GM12878 (cell line): ENCODE measurements around the gene HMCN2. TPM values are rescaled to one million over a fixed set of nuclear protein-coding genes. Genes with fewer than 3 reads are reported as not detected.

Source experiments
- ATAC-seq: fragments of 200-7000 bp; cut with Tn5 transposase; 3 replicates; pipeline ENCODE4 v1.9.1; 2020; ENCODE audit warnings: mild to moderate bottlenecking, moderate library complexity
- BruUV-seq: library from RNA; stranded (reverse); fragments of 400-500 nt; replicated peaks from 2 replicates; lab custom pipeline; 2021; lab: Mats Ljungman, UMichigan
- CTCF ChIA-PET: fragments of 300-600 bp; sonication (Branson Sonifier 250); formaldehyde crosslinking; extraction: SDS; loops from one replicate; lab custom pipeline; 2021; ENCODE audit warnings: inconsistent platforms; lab: Yijun Ruan, JAX
- POLR2A ChIA-PET: fragments of 350-600 bp; formaldehyde crosslinking; extraction: SDS; loops from one replicate; lab custom pipeline; 2021; ENCODE audit warnings: inconsistent platforms; lab: Charles Lee
- RAD21 ChIA-PET: fragments of 300-600 bp; sonication (Branson Sonifier 250); formaldehyde crosslinking; loops from one replicate; lab custom pipeline; 2023; ENCODE audit warnings: antibody characterized with exemption; ENCODE audit not compliant: unreplicated experiment; lab: Charles Lee
- SMC1A ChIA-PET: fragments of 300-600 bp; sonication (Branson Sonifier 250); formaldehyde crosslinking; loops from one replicate; lab custom pipeline; 2023; ENCODE audit not compliant: unreplicated experiment, uncharacterized antibody; lab: Charles Lee
- DNase-seq: peaks from one replicate; pipeline ENCODE4 v3.0.0-alpha.2; 2011; ENCODE audit warnings: low read depth, low spot score
- FAIRE-seq: peaks from 3 replicates; lab custom pipeline; 2011; peaks lifted over from hg19 to GRCh38; lab: Jason Lieb, UNC
- H2AFZ ChIP-seq: 2 replicates; pipeline ENCODE4 v1.6.0; 2011; ENCODE audit warnings: low read depth, low read length, control low read depth; ENCODE audit not compliant: control insufficient read depth
- H3K27ac ChIP-seq: 2 replicates; pipeline ENCODE4 v1.5.1; 2011; ENCODE audit warnings: control low read depth; ENCODE audit not compliant: control insufficient read depth, insufficient read depth
- H3K27me3 ChIP-seq, 2 experiments: replicated peaks in 1 of 2; 2 replicates each; pipeline versions ENCODE4 v1.6.0 to v1.6.1; 2011; ENCODE audit warnings: low read length in 1 of 2; ENCODE audit not compliant: control insufficient read depth in 2 of 2, insufficient read depth in 2 of 2
- H3K36me3 ChIP-seq, 2 experiments: 2 replicates each; pipeline ENCODE4 v1.5.1; 2011; ENCODE audit warnings: low read length in 1 of 2; ENCODE audit not compliant: control insufficient read depth in 2 of 2, insufficient read depth in 2 of 2
- H3K4me1 ChIP-seq: 2 replicates; pipeline ENCODE4 v1.6.1; 2011; ENCODE audit warnings: mild to moderate bottlenecking, low read length, moderate library complexity, mixed read lengths; ENCODE audit not compliant: control insufficient read depth, insufficient read depth
- H3K4me2 ChIP-seq: 2 replicates; pipeline ENCODE4 v1.6.0; 2011; ENCODE audit warnings: control low read depth; ENCODE audit not compliant: control insufficient read depth, insufficient read depth
- H3K4me3 ChIP-seq: fragments of 200-600 bp; sonication (generic); 2 replicates; pipeline ENCODE4 v1.5.1; 2016
- H3K79me2 ChIP-seq: 2 replicates; pipeline ENCODE4 v1.6.0; 2011; ENCODE audit warnings: low read length; ENCODE audit not compliant: control insufficient read depth, insufficient read depth
- H3K9ac ChIP-seq: 2 replicates; pipeline ENCODE4 v1.8.0; 2011; ENCODE audit warnings: low read length, control low read depth, mixed read lengths; ENCODE audit not compliant: control insufficient read depth, insufficient read depth
- H3K9me3 ChIP-seq: replicated peaks from 3 replicates; pipeline ENCODE4 v1.5.1; 2011; ENCODE audit warnings: mild to moderate bottlenecking, low read length; ENCODE audit not compliant: control insufficient read depth, insufficient read depth
- H4K20me1 ChIP-seq: 2 replicates; pipeline ENCODE4 v1.6.0; 2011; ENCODE audit not compliant: control insufficient read depth, insufficient read depth
- ASH2L ChIP-seq: fragments of 300-600, 200-600 bp; sonication (generic); IDR thresholded peaks from 2 replicates; pipeline ENCODE4 v1.6.1; 2017; ENCODE audit warnings: low read depth, mild to moderate bottlenecking, borderline replicate concordance
- CEBPB ChIP-seq, 2 experiments: fragments of 150-350 bp in 1 of 2; IDR thresholded peaks; 2 replicates each; pipeline ENCODE4 v1.6.1; 2012 to 2014; ENCODE audit warnings: low read depth in 2 of 2, low read length in 2 of 2, borderline replicate concordance in 1 of 2, inconsistent platforms in 1 of 2
- CEBPZ ChIP-seq: fragments of 150-350 bp; IDR thresholded peaks from 2 replicates; pipeline ENCODE4 v1.6.1; 2016; ENCODE audit warnings: low read depth, low read length
- ETV6 ChIP-seq, 2 experiments: fragments of 450-650 bp in 1 of 2; IDR thresholded peaks in 1 of 2; conservative IDR thresholded peaks in 1 of 2; 2 replicates each; pipeline ENCODE4 v1.6.1; 2014; ENCODE audit warnings: antibody characterized with exemption in 1 of 2, borderline replicate concordance in 1 of 2, low read depth in 1 of 2, mild to moderate bottlenecking in 1 of 2, moderate library complexity in 1 of 2
- GABPA ChIP-seq: IDR thresholded peaks from 2 replicates; pipeline ENCODE4 v1.6.1; 2014; ENCODE audit warnings: antibody characterized with exemption, low read depth, mild to moderate bottlenecking, inconsistent platforms
- HCFC1 ChIP-seq: fragments of 150-350 bp; IDR thresholded peaks from 2 replicates; pipeline ENCODE4 v1.6.1; 2014; ENCODE audit warnings: low read length
- HSF1 ChIP-seq: fragments of 150-350 bp; IDR thresholded peaks from 2 replicates; pipeline ENCODE4 v1.6.1; 2014; ENCODE audit warnings: mild to moderate bottlenecking, low read depth, low read length
- IKZF2 ChIP-seq, 2 experiments: fragments of 450-650 bp; IDR thresholded peaks; 2 replicates each; pipeline ENCODE4 v1.6.1; 2017; ENCODE audit warnings: mild to moderate bottlenecking in 2 of 2, moderate library complexity in 2 of 2
- MYC ChIP-seq: IDR thresholded peaks from 2 replicates; pipeline ENCODE4 v1.6.1; 2011; ENCODE audit warnings: mild to moderate bottlenecking, low read length, moderate library complexity, inconsistent platforms; ENCODE audit not compliant: insufficient read depth, insufficient replicate concordance, insufficient read length, severe bottlenecking
- NBN ChIP-seq: fragments of 450-650 bp; IDR thresholded peaks from 2 replicates; pipeline ENCODE4 v1.6.1; 2016
- NR2C1 ChIP-seq: fragments of 450-650 bp; IDR thresholded peaks from 2 replicates; pipeline ENCODE4 v1.6.1; 2017; ENCODE audit warnings: antibody characterized with exemption, mild to moderate bottlenecking, moderate library complexity
- RAD21 ChIP-seq: IDR thresholded peaks from 2 replicates; pipeline ENCODE4 v1.6.1; 2011; ENCODE audit warnings: mild to moderate bottlenecking, low read depth, low read length, moderate library complexity; ENCODE audit not compliant: insufficient read depth
- SMAD1 ChIP-seq: fragments of 450-650 bp; IDR thresholded peaks from 2 replicates; pipeline ENCODE4 v1.6.1; 2018; ENCODE audit warnings: mild to moderate bottlenecking, low read depth; ENCODE audit not compliant: partially characterized antibody
- STAT1 ChIP-seq: fragments of 450-650 bp; conservative IDR thresholded peaks from 2 replicates; pipeline ENCODE4 v1.6.1; 2014; ENCODE audit warnings: antibody characterized with exemption, mild to moderate bottlenecking
- TARDBP ChIP-seq: IDR thresholded peaks from 2 replicates; pipeline ENCODE4 v1.6.1; 2016; ENCODE audit warnings: borderline replicate concordance
- TCF12 ChIP-seq: IDR thresholded peaks from 2 replicates; pipeline ENCODE4 v1.6.1; 2011; ENCODE audit warnings: low read depth, mild to moderate bottlenecking, low read length
- ZZZ3 ChIP-seq: IDR thresholded peaks from 2 replicates; pipeline ENCODE4 v1.6.1; 2011; ENCODE audit warnings: low read depth; ENCODE audit not compliant: control insufficient read depth, insufficient read length
- WGBS: methylation state at CpG from one replicate; pipeline ENCODE4 v1.1.6; 2016; ENCODE audit warnings: low lambda C conversion rate; ENCODE audit not compliant: insufficient replicate concordance, insufficient coverage; ENCODE audit errors: missing lambda C conversion rate; 5-methylcytosine and 5-hydroxymethylcytosine counted together
- in situ Hi-C: fragments of 300-500 bp; cut with MboI; formaldehyde crosslinking; loops from 9 replicates; pipeline ENCODE4 v1.14.3; 2018; ENCODE audit warnings: mixed read lengths
- intact Hi-C: fragments of 100-400 bp; cut with micrococcal nuclease; formaldehyde crosslinking; loops from one replicate; pipeline ENCODE4 v1.14.2; 2022; ENCODE audit not compliant: unreplicated experiment
- polyA plus RNA-seq, 11 experiments: library from polyadenylated mRNA; depleted of rRNA in 4 of 11; unstranded in 6 of 11; stranded (reverse) in 5 of 11; fragments of >200 nt; fragmentation: Nextera tagmentation in 4 of 11; fragmentation: Illumina TruSeq in 1 of 11; extraction: Ambion mirVana in 4 of 11; extraction: Trizol in 1 of 11; gene quantifications; 1 replicate in 1 of 11; 2 replicates in 10 of 11; pipeline versions ENCODE4 v1.2.1 to v1.2.3, GENCODE V29; 2011 to 2016; ENCODE audit warnings: inconsistent platforms in 2 of 11, missing spikeins in 2 of 11, low read depth in 1 of 11
- total RNA-seq, 4 experiments: library from RNA; depleted of rRNA in 3 of 4; stranded (reverse); fragments of >200 nt in 3 of 4; fragmentation: Illumina TruSeq in 1 of 4; extraction: Trizol in 1 of 4; gene quantifications; 2 replicates each; pipeline versions ENCODE4 v1.2.1 to v1.2.3, GENCODE V29; 2013 to 2021
- TF ChIP-seq, protein P1 (sequence below): fragments of 450-650 bp; IDR thresholded peaks from 2 replicates; pipeline ENCODE4 v1.6.1; 2014; ENCODE audit warnings: mild to moderate bottlenecking

HMCN2 gene
- total and polyA plus RNA-seq, 10 of the 15 experiments (the other 5 are each of a cell fraction or from before 2014, with no cell fraction given): 0.04 TPM; not detected in 9

GRCh38 chr9:130430232-130430631 is 164.7 kb downstream of the HMCN2 start:
- Histone ChIP-seq H2AFZ (no peak overlapping the region), H3K9me3 (no peaks in the 10 kb centered on the region), H3K36me3 (no peaks in the 10 kb centered on the region), H3K4me1 (no peaks in the 10 kb centered on the region), H3K27ac (no peak overlapping the region), H3K79me2 (no peaks in the 10 kb centered on the region), H3K27me3 (peaks cover 1 to 4% of the 10 kb centered on the region in 2 experiments; a peak in 3 of 4 replicates), H3K4me2 (no peak overlapping the region), H4K20me1 (no peaks in the 10 kb centered on the region), H3K9ac (no peak overlapping the region), H3K4me3 (no peak overlapping the region)
- ChIA-PET CTCF (no interaction called here), POLR2A (no interaction called here), SMC1A (no interaction called here), RAD21 (no interaction called here)
- ATAC-seq (no peak), DNase-seq (no peak), FAIRE-seq (no peak)
- WGBS: 36% methylated on average over 18 of the region's 18 CpGs
- BruUV-seq: no TSS peak
- in situ Hi-C loops (no loop called here), intact Hi-C loops (no loop called here)
- TF ChIP-seq TARDBP (no peak), HCFC1 (no peak), ASH2L (no peak), IKZF2 (IDR thresholded peaks at IDR 0.05) (no peak), HSF1 (no peak), SMAD1 (no peak), CEBPB (IDR thresholded peaks at IDR 0.05; ENCODE audit: borderline replicate concordance in 1 of 2, low read depth in 2 of 2, low read length in 2 of 2) (no peak), RAD21 (no peak), MYC (no peak), ZZZ3 (no peak), STAT1 (no peak), TCF12 (no peak), NR2C1 (no peak), ETV6 (conservative IDR thresholded peaks at IDR 0.05 in 1 of 2, IDR thresholded peaks at IDR 0.05 in 1 of 2; ENCODE audit: borderline replicate concordance in 1 of 2, low read depth in 1 of 2) (no peak), GABPA (no peak), CEBPZ (no peak), NBN (no peak)
- TF ChIP-seq, protein P1, sequence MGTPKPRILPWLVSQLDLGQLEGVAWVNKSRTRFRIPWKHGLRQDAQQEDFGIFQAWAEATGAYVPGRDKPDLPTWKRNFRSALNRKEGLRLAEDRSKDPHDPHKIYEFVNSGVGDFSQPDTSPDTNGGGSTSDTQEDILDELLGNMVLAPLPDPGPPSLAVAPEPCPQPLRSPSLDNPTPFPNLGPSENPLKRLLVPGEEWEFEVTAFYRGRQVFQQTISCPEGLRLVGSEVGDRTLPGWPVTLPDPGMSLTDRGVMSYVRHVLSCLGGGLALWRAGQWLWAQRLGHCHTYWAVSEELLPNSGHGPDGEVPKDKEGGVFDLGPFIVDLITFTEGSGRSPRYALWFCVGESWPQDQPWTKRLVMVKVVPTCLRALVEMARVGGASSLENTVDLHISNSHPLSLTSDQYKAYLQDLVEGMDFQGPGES: no peak
